HuH-7.5 (cell line): ENCODE results near the gene PGS1.

Experiments used
- DNase-seq: peaks from one replicate; pipeline ENCODE4 v3.0.0; 2011; ENCODE audit warnings: low spot score

Gene PGS1

DNA sequence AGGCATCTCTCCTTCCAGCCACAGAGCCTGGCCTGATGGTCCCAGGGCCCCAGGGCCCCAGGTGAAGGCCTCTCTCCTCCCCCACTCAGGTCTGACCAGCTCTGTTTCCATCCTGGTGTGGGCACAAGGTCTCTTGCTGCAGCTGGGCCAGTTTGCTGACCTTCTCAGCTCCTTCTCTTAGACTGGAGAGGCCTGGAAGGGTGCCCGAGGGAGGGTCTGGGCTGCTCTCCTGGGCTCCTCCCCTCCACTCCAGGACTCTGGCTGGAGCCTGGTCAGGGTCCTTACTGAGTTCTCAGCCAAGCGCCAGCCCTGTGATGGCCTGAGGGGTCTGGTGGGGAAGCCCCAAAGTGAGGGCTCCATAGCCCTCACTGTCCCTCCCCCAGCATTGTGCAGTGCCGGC lies 31.0 kb upstream of the PGS1 start:
- no peak for DNase-seq

DNA sequence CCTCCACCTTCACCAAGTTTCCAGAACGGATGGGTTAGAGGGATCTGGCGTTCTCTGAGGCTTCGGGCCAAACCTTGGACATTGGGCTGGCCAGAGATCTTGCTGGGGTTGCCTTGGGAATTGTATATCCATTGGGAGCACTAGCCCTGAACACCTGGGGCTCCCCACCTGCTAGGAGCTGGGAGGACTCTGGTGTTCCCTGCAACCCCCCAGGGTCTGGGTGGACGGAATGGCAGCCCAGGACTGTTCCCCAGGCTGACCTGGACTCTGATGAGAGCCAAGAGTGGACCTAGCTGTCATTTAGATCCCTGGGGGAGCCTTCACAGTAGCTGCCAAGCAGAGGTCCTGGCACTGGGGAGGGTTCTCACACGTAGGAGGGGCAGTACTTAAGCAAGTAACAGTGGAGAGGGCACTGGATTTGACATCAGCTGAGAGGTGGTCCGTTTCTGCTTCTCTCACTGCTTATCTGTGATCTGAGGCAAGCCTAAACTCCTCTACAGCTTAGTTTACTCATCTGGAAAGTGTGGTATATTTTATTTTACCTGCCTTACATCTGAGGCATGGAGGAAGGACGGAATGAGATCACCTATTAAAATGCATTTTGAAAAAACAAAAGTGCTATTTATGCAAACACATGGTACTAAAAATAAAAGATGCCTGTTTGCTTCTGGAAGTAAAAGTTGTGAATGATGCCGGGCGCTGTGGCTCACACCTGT lies 30.2 kb upstream of the PGS1 start:
- DNase-seq, result no peak

DNA sequence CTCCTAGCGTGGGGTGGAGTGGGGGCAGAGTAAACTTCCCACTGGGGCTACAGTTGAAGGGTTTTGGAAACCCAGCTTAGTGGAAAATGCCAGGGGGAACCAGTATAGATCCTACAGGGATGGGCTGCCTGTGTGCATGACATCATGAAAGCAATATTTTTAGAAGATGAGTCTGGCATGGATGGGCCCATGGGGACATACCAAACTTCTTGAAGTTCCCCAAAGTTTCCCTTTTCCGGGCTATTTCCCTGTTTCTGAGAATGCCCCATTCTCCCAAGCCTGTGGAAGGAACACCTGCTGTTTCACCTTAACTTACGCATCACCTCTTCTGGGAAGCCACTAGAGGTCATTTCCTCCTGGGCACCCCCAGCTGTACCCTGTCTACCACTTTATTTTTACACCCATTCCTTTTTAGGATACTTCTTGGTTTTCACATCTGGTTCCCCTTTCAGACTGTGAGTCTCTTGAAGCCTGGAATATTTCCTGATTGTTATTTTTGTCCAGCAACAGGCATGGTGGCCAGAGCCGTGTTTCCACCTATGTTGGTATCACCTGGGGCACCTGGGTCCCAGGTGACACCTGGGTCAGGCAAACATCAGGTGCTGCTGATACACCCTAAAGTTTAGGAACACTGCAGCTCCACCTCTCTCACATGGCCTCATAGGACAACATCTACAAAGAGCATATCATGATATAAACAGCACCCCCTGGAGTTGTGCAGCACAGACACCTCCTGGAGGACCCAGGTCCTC lies 28.4 kb upstream of the PGS1 start:
- no peak for DNase-seq

DNA sequence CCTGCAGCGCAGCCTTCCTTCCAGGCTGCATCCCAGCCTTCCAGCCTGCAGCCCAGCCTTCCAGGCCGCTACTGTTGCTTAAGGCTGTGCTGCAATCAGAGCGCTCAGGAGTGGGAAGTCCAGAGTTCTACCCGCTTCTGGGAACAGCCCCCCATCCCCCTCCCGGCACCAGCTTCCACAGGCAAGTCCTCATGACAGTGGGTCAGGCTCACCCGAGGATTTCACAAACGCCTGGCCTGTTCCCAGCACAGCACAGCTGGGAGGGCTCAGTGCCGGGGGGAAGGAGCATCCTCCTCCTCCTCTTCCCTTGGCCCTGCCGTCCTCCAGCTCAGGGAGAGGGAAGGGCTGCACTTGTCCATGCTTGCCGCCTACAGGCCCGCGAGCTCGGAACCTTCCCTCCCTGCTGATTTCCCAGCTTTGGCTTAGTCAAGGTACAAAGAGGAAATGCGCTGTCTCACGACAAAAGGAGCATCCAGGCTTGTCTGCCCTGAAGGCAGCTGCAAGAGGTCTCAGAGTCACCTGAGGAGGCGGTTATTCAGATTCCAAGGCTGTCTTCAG lies 26.9 kb upstream of the PGS1 start:
- DNase-seq, result no peak

DNA sequence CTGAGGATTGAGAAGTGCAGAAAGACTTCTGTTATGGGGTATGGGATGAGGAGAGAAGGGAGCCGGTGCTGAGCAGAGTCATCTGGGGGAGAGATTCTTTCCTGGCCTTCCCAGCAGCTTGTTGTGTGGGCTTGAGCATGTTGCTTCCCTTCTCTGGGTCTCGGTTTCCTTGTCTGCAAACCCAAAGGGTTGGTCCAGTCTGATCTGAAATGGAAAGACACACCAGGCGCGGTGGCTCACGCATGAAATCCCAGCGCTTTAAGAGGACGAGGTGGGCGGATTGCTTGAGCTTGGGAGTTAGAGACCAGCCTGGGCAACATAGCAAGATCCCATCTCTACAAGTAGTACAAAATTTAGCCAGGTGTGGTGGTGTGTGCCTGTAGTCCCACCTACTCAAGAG lies 24.6 kb upstream of the PGS1 start:
- no peak for DNase-seq

DNA sequence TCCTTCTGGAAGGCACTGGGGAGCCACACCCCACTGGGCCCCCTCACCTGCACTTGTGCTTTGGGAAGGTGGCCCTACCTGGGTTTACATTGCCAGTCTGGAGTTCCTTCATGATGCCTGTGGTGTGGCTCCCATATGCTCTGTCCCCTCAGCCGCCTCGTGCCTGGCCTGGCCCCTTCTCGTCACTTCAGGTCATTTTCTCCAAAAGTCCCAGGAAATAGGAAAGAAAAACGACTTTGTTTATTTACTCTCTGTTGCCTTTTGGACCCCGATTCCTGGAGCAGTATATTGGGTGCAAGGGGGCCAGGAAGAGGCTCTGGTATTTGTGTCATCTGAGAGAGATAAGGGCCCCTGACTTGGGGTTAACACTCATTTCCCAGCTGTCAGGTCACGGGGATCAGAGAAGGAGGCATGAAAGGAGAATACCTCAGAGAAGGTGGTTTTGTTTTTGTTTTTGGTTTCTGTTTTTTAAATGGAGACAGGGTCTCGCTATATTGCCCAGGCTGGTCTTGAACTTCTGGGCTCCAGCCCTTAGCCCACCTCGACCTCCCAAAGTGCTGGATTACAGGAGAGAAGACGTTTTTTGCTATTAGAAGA lies 23.3 kb upstream of the PGS1 start:
- DNase-seq, result no peak

DNA sequence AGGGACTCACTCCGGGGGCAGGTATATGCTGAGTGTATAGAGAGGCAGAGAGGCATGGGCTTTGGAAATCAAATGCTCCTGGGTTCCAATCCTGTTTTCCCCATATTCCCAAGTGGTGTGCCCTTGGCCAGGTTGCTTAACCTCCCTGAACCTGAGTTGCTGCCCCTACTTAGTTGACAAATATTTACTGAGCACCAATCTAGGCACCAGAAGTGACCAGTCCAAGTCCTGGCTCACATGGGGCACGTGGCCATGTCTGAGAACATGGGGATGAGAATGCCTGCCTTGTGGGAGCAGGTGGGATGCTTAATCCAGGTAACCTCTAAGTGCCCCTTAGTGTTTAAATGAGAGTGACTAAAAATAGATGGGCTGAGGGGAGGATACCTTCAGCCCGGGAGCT lies 22.7 kb upstream of the PGS1 start:
- no peak for DNase-seq

DNA sequence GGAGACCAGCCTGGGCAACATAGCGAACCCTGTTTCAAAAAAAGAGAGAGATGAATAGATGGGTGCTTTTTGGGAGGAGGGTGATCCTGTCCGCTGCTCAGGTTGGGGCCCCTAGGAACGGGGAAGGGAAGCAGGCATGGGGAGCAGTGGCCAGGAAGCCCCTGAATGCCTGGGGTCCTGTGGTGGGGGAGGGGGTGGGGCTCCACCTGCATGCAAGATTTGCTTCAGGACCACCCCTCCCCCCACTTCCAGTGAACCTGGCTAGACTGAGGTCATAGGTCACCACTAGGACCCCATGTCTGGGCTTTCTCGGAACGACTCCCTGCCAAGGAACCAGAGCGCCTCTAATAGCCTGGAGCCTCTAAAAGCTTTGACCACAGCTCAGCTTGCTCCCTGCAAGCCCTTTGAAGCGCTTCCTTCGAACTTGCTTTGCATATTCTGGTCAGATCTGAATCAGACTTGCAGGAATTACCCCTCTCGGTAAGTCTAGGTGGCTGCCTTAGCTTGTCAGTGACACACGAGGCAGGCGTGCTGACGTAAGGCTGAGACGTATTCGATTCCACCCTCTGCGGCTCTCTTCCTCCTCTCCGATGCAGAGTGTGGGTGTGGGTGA lies 22.2 kb upstream of the PGS1 start:
- no peak for DNase-seq

DNA sequence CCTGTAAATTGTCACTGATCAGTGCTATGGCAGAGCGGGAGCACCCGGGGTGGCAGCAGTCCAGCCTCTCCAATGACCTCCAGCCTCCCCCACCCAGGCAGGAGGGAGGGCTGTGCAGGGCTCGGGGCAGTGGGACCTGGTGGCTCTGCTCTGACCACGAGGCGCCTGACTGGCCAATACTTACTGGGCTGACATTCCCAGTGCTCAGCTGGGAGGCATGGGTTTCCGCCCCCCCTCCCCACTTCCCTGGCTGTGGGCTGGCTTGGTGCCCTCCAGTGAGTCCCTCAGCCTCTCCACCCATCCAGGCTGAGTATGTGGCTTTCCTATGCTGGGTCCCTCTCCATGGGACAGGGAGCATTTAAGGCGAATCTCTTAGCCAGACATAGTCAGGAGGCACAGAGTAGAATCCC lies 21.3 kb upstream of the PGS1 start:
- DNase-seq, result no peak

DNA sequence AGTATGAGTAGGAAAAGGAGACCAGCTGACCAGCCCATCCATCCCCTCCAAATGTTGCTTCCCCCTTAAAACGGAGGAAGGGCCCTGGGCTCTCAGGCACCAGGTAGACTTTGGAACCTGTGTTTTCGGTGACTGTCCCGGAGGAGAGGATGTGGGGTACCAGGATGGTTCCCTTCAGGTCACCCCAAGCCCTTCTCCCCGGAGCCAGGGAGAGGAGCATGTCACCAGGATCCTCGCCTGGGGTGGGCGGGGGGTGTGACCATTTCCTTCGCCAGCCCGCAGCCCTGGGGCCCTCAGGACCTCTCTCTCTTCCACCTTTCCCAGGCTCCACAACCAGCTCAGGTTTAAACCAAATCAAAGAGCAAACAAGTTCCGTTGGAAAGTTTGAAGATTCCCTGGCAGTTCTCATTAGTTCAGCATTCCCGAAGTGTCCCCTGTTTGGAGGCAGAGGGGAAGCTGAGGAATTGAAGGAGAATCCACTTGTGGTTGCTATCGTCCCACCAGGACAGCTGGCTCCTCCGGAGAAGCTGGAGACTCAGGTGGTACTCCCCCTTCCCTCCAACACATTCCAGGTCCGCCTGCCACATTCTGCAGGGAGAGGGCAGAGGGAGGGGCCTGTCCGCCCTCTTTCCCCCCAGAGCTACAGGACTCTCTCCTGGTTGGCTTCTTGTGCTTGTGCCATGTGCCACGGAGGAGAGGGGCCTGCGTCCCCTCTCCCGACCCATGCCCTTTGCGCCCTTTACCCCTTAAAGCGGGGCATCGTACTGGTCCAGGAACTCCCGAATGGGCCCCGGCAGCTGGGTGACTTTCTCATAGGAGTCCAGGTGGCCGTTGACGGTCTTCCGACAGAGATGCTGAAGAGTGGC lies 20.5 kb upstream of the PGS1 start:
- no peak for DNase-seq

DNA sequence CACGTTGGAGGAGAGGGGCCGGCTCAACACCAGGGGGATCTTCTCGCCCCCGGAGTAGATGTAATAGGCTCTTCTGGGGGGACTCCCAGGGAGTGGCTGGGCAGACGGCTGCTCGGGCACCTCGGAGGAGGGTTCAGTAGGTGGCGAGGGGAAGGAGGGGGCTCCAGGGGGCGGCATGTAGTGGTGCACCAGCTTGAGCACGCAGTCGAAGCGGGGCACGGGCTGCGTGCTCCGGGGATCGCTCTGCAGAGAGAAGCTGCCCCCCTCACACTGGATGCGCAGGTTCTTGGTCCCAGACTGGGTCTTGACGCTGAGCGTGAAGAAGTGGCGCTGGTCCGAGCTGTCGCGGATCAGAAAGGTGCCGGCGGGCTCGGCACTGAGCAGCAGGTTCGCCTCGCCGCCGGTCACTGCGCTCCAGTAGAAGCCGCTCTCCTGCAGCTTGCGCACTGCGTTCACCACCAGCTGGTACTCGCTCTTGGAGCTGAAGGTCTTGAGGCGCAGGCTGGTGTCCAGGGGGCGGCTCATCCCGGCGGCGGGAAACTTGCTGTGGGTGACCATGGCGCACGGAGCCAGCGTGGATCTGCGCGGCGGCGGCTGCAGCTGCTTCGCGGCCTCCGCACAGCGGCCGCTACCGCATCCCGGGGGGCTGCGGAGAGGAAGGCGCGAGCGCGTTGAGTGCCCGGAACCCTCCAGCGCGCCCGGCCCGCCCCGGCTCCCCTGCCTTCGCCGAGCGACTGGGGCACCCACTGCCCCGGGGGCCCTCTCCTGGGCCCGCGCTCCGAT lies 19.7 kb upstream of the PGS1 start:
- no peak for DNase-seq

DNA sequence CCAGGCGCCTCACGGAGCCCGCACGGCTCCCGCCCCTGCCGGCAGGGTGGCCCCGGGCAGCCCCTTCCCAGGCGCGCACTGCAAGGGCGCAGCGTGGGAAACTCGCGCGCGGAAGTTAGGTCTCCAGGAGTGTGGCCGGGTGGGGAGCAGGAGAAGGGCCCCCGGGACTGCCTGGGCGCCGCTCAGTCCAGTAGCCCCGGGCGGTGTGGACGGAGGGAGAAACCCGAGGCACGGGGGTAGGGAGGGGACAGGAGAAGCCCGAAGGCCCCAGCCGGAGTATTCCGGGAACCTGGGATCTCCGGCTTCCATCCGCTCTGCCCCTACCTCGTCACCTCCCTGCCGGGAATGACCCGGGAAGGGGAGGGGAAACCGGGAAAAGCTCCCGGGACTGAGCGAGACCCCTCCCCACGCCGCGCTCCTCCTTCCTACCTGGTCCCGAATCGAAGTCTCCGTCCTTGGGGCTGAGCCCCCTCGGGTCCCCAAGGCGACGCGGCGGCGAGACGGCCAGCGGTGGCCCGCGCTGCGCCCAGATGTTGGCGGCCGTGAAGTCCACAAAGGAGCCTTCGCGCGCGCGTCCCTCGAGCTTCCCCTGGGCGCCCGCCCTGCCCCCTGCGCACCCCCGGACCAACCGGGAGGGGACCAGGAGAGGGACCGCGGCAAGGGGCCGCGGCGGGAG lies 19.0 kb upstream of the PGS1 start:
- DNase-seq, result peak; percentile 86

DNA sequence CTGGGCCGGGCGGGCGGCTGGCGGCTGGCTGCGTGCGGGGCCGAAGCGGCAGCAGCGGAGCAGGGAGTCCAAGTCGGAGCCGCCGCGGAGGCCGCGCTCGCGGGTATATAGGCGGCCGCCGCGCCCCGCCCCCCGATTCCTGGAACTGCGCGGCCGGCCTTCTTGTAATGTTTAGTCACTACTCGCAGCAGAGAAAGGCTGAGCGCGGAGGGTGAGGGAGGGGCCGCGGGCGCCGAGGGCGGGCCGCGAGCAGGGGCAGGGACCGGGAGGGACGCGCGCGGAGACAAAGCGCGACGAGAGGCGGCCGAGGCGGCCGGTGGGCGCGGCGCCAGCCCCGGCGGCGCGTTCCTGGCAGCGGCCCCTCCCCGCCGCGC lies 18.5 kb upstream of the PGS1 start, which contains the start of gene SOCS3:
SOCS3 (minus strand) TSS at position 81 of the 374 bp plus-strand sequence. CDS start 982 bp downstream, outside the sequence.
- DNase-seq, result peak; percentile 90

DNA sequence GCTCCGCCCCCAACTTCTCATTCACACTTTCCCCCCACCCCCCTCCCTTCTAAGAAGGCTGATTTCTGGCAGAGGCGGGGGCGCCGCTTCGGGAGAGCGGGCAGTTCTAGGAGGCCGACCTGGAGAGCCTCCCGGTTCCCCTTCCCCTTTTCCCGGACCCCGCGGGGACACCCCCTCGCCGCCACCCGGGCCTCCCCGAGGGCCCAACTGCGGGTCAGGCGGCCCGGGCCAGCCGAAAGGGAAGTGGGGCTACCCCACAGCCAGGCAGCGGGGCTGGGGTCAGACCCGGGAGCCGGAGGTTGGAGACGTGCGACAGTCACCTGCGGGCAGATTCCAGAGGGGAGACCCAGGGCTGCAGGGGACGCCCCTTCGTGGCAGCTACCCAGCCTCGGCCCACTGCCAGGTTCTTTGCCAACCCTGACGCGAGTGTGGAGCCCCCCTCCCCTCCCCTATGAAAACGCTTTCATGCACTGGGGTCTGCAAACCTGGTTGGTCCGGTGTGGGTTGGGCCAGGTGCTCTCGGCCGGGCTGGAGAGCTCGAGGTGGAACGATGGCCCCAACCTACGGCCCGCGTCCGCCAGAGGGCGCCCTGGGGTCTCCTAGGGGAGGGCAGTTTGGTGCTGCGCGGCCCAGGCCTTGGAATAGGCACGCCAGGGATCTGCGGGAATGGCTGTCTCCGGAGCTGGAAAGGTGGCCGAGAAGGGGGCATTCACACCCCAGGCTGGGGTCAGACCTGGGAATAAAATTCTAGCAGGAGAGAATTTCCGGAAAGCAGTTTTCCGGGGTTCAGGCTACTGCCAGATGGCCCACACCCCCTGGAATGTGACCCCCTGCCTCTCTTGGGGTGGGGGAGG lies 17.9 kb upstream of the PGS1 start:
- DNase-seq, result peak; percentile 98

DNA sequence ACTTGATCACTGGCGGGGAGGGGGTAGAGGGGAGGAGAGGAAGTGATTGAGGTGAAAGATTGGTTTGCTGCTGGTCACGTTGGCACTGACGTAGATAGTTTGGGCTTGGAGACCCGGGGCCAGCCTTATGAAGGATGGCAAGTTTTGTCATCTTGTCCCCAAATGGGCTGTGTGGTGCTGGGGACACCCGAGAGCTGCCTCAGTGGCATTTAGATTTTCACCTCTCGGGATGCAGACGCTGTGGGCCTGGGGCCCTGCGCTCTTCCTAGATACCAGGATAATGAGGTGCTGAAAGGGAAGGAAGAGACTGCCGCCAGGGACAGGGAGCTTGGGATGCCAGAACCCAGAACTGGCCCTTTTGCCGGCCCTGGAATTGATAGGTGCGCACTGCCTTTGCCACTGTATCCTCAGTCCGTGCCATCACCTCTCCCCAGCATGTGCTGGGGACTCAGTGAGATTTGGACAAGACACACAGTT lies 17.2 kb upstream of the PGS1 start:
- no peak for DNase-seq

DNA sequence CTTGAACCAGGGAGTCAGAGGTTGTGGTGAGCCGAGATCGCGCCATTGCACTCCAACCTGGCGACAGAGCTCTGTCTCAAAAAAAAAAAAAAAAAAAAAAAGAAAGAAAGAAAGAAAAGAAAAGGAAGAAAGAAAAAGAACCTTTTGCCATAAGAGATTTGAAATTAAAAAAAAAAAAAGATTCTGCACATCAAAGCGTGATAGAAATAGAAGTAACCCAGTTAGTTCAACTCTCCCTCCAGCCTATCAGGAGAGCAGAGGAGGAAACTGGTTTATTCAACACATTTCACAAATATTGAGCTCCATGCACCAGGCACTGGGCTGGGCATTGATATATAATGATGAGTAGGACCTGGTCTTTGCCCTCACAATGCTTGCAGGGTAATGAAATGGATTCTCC lies 16.2 kb upstream of the PGS1 start:
- DNase-seq, result no peak

DNA sequence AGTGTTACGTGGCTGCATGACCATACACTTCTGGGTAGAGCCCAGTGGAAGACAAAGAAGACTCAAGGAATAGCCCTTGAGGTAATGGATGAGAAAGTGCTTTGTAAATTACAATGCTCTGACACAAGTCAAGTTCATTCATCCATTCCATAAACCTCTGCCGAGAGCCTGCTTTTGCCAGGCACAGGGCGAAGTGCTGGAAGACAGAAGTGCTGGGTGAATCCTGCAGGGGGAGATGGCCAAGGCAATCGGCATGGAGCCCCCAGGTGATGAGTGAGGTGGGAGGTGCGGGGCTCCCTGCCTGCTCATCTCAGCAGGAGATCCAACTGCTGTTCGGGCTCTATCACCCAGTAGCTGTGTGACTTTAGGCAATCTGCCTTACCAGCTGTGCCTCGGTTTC lies 15.8 kb upstream of the PGS1 start:
- no peak for DNase-seq

DNA sequence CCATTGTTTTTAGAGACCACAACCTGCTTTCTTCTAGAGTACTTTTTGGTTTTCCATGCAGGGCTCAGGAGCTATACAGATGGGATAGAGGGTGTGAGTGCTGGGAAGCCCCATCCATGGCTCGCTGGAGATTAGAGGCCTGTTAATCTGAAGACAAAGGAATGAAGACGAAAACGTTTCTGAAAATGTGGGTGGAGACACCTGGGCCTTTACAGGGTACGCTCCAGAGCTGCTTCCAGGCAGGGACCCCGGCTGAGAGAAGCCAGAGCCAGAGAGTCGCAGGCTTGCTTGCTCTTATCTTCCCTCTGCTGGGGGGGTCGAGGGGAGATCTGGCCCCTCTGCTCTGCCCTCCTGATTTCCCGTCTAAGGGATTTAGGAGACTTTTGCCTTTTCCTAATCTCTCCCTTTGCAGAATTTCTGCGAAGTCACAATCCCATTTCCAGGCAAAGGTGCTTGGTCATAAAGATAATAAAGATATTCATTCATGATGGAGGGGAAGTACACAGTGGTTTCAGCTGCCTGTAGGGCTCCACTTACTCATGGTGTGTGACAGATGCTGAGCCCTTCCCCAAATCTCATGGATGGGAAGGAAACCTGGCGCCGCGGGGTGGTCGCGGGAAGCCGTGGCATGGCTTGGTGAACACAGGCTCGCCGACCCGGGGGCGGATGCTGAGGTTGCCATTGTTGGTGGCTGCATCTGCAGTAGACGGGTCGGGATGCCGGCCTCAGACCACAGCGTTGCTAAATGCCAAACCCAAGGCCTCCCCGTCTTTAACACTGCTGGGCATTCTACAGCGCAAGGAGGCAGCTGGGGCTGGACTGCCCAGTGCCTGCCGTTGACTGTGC lies 13.8 kb upstream of the PGS1 start:
- no peak for DNase-seq
